HepG2 (cell line): Measurements from ENCODE around the gene ACTR1A. TPM values are rescaled to one million over a fixed set of nuclear protein-coding genes. Genes with fewer than 3 reads are reported as not detected.

Source experiments
- CBX1 ChIP-seq: IDR thresholded peaks from one replicate; pipeline ENCODE4 v1.6.1; 2016; ENCODE audit warnings: antibody characterized with exemption, low read depth
- ERF ChIP-seq: IDR thresholded peaks from 2 replicates; pipeline ENCODE4 v1.6.1; 2018; ENCODE audit warnings: missing biosample characterization, missing genetic modification reagents
- HOXA3 ChIP-seq: sonication (generic); formaldehyde crosslinking; IDR thresholded peaks from 2 replicates; pipeline ENCODE4 v1.5.0; 2020; ENCODE audit warnings: missing genetic modification reagents
- KAT8 ChIP-seq: IDR thresholded peaks from 2 replicates; pipeline ENCODE4 v1.6.1; 2016; ENCODE audit warnings: missing genetic modification reagents, missing compliant biosample characterization
- KDM1A ChIP-seq: IDR thresholded peaks from 2 replicates; pipeline ENCODE4 v1.6.1; 2016; ENCODE audit warnings: missing compliant biosample characterization
- KDM5B ChIP-seq: sonication (generic); formaldehyde crosslinking; IDR thresholded peaks from 2 replicates; pipeline ENCODE4 v1.4.0; 2020; ENCODE audit warnings: missing genetic modification reagents, mild to moderate bottlenecking, borderline replicate concordance
- NFE2L1 ChIP-seq: sonication (generic); formaldehyde crosslinking; IDR thresholded peaks from 2 replicates; pipeline ENCODE4 v1.4.0; 2020; ENCODE audit warnings: missing genetic modification reagents, mild to moderate bottlenecking, borderline replicate concordance
- NR2F2 ChIP-seq: IDR thresholded peaks from 2 replicates; pipeline ENCODE4 v1.6.1; 2012; ENCODE audit warnings: low read depth, inconsistent platforms, borderline replicate concordance
- RFX5 ChIP-seq: IDR thresholded peaks from 2 replicates; pipeline ENCODE4 v1.6.1; 2011; ENCODE audit warnings: low read depth, low read length, improper control_type of control experiment
- TBX3 ChIP-seq: fragments of 450-650 bp; IDR thresholded peaks from 2 replicates; pipeline ENCODE4 v1.6.1; 2017; ENCODE audit warnings: antibody characterized with exemption, mild to moderate bottlenecking, inconsistent platforms, borderline replicate concordance
- ZBTB7A ChIP-seq: sonication (generic); formaldehyde crosslinking; IDR thresholded peaks from 2 replicates; pipeline ENCODE4 v1.8.0; 2022; ENCODE audit warnings: mild to moderate bottlenecking, missing genetic modification reagents
- ZIK1 ChIP-seq: sonication (generic); formaldehyde crosslinking; IDR thresholded peaks from 2 replicates; pipeline ENCODE4 v1.5.0; 2020; ENCODE audit warnings: mild to moderate bottlenecking, low read depth, missing genetic modification reagents, borderline replicate concordance
- ZNF431 ChIP-seq: sonication (generic); formaldehyde crosslinking; IDR thresholded peaks from 2 replicates; pipeline ENCODE4 v1.9.0; 2022; ENCODE audit warnings: missing genetic modification reagents, low read depth, mild to moderate bottlenecking, borderline replicate concordance
- ZNF451 ChIP-seq: sonication (generic); formaldehyde crosslinking; IDR thresholded peaks from 2 replicates; pipeline ENCODE4 v1.5.0; 2020; ENCODE audit warnings: mild to moderate bottlenecking, missing genetic modification reagents
- ZNF777 ChIP-seq: sonication (generic); formaldehyde crosslinking; IDR thresholded peaks from 2 replicates; pipeline ENCODE4 v1.4.0; 2020; ENCODE audit warnings: missing genetic modification reagents
- ZNF792 ChIP-seq: IDR thresholded peaks from 2 replicates; pipeline ENCODE4 v1.6.1; 2016
- ZNF816 ChIP-seq: sonication (generic); formaldehyde crosslinking; IDR thresholded peaks from 2 replicates; pipeline ENCODE4 v1.8.0; 2022; ENCODE audit warnings: missing genetic modification reagents, mild to moderate bottlenecking, borderline replicate concordance
- ZNF839 ChIP-seq: sonication (generic); formaldehyde crosslinking; IDR thresholded peaks from 2 replicates; pipeline ENCODE4 v1.4.0; 2020; ENCODE audit warnings: missing genetic modification reagents, mild to moderate bottlenecking, borderline replicate concordance
- ZSCAN31 ChIP-seq: sonication (generic); formaldehyde crosslinking; IDR thresholded peaks from 2 replicates; pipeline ENCODE4 v1.5.0; 2020; ENCODE audit warnings: low read depth, mild to moderate bottlenecking, missing genetic modification reagents
- polyA plus RNA-seq, 8 experiments: library from polyadenylated mRNA; depleted of rRNA in 3 of 8; stranded (reverse) in 7 of 8; unstranded in 1 of 8; fragments of >200 nt; fragmentation: Illumina TruSeq in 4 of 8; extraction: Trizol in 4 of 8; gene quantifications; 2 replicates each; pipeline versions ENCODE4 v1.2.1 to v1.2.3, GENCODE V29; 2011 to 2016; ENCODE audit warnings: low read depth in 4 of 8, missing spikeins in 1 of 8, mixed read lengths in 1 of 8; ENCODE audit not compliant: insufficient read depth in 1 of 8
- total RNA-seq, 5 experiments: library from RNA; depleted of rRNA; stranded (reverse); fragments of >200 nt; fragmentation: Illumina TruSeq; extraction: Trizol; gene quantifications; 2 replicates each; pipeline ENCODE4 v1.2.3, GENCODE V29; 2016; ENCODE audit warnings: low read depth in 1 of 5
- TF ChIP-seq, protein P1 (sequence below), 2 experiments: sonication (generic) in 1 of 2; formaldehyde crosslinking in 1 of 2; IDR thresholded peaks; 2 replicates each; pipeline versions ENCODE4 v1.6.1 to v1.9.0; 2014 to 2022; ENCODE audit warnings: antibody characterized with exemption in 1 of 2, borderline replicate concordance in 1 of 2, inconsistent platforms in 1 of 2, low read depth in 1 of 2, missing genetic modification reagents in 1 of 2
- TF ChIP-seq, protein P2 (sequence below): sonication (generic); formaldehyde crosslinking; IDR thresholded peaks from 2 replicates; pipeline ENCODE4 v1.5.1; 2020; ENCODE audit warnings: mild to moderate bottlenecking, missing genetic modification reagents, borderline replicate concordance
- TF ChIP-seq, protein P3 (sequence below): sonication (generic); formaldehyde crosslinking; IDR thresholded peaks from 2 replicates; pipeline ENCODE4 v1.4.0; 2020; ENCODE audit warnings: missing genetic modification reagents, low read depth, mild to moderate bottlenecking, borderline replicate concordance

The ACTR1A gene
- total and polyA plus RNA-seq, 2 of the 13 experiments (the other 11 are each of a cell fraction or from before 2014, with no cell fraction given): 59.6 to 62.8 TPM

DNA sequence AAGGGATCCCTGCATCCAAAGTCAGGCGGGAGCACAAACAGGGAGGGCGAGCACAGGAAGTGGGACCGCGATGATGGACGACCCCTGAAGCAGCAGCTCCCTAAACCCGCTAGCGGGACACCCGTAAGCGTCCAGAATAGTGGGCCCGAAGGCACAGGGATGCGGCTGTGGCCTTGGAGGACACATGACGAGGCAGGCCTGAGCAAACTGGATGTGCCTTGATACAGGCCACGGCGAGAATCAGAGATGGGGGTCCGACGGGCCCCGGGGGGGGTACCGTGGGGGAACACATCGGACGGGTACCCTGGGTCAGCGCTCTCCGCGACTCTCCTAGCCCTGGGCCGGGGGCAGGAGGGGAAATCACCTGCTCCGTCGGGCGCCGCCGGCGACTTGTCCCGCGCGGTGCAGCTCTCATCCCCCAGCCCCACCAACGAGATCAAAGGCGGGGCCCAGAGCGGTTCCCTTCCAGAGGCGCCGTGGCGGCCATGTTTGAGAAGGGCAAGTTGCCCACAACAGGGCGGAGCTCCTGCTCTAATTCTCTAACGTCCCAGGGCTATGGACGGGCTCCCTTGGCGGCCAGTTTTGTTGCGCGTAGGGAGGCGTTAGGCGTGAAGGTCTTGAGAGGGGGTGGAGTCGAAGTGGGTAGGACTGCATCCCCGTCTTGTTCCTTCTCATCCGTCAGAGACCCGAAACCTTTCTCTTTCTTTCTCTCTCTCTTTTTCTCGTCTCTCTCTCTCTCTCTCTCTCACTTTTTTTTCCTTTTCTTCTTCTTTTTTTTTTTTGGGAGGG, 70.2 kb downstream of the ACTR1A start, which contains the start of gene CUEDC2 (continued):
- TF ChIP-seq ERF (CRISPR knock-in tag): peak; percentile 63
- TF ChIP-seq, protein P1, sequence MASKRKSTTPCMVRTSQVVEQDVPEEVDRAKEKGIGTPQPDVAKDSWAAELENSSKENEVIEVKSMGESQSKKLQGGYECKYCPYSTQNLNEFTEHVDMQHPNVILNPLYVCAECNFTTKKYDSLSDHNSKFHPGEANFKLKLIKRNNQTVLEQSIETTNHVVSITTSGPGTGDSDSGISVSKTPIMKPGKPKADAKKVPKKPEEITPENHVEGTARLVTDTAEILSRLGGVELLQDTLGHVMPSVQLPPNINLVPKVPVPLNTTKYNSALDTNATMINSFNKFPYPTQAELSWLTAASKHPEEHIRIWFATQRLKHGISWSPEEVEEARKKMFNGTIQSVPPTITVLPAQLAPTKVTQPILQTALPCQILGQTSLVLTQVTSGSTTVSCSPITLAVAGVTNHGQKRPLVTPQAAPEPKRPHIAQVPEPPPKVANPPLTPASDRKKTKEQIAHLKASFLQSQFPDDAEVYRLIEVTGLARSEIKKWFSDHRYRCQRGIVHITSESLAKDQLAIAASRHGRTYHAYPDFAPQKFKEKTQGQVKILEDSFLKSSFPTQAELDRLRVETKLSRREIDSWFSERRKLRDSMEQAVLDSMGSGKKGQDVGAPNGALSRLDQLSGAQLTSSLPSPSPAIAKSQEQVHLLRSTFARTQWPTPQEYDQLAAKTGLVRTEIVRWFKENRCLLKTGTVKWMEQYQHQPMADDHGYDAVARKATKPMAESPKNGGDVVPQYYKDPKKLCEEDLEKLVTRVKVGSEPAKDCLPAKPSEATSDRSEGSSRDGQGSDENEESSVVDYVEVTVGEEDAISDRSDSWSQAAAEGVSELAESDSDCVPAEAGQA (IDR thresholded peaks at IDR 0.05; ENCODE audit: low read depth): peak; percentile 96
- TF ChIP-seq, protein P1 (CRISPR knock-in tag; IDR thresholded peaks at IDR 0.05; ENCODE audit: borderline replicate concordance): no peak
- no peak for TF ChIP-seq KDM1A (CRISPR knock-in tag)
- peak; percentile 67; the same call in 1 of the 2 replicates for TF ChIP-seq ZNF792 (CRISPR knock-in tag)
- TF ChIP-seq ZNF451: 0 out of 2 replicates have a peak, but pooled peaks have one; percentile 30
- TF ChIP-seq, protein P2, sequence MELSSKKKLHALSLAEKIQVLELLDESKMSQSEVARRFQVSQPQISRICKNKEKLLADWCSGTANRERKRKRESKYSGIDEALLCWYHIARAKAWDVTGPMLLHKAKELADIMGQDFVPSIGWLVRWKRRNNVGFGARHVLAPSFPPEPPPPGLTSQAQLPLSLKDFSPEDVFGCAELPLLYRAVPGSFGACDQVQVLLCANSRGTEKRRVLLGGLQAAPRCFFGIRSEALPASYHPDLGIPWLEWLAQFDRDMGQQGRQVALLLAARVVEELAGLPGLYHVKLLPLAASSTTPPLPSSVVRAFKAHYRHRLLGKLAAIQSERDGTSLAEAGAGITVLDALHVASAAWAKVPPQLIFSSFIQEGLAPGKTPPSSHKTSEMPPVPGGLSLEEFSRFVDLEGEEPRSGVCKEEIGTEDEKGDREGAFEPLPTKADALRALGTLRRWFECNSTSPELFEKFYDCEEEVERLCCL (CRISPR knock-in tag): no peak
- no peak for TF ChIP-seq TBX3
- TF ChIP-seq NFE2L1: no peak
- no peak for TF ChIP-seq ZNF431 (CRISPR knock-in tag)
- TF ChIP-seq ZNF816 (CRISPR knock-in tag): no peak
- TF ChIP-seq NR2F2: no peak
- peak; percentile 78; the same call in 1 of the 2 replicates for TF ChIP-seq ZNF777 (CRISPR knock-in tag)
- peak; percentile 74; the same call in 1 of the 2 replicates for TF ChIP-seq ZIK1 (CRISPR knock-in tag)
- peak; percentile 85; the same call in 1 of the 2 replicates for TF ChIP-seq ZSCAN31 (CRISPR knock-in tag)
- TF ChIP-seq HOXA3 (CRISPR knock-in tag): peak; percentile 99
- peak; percentile 90 for TF ChIP-seq KAT8
- no peak for TF ChIP-seq ZNF839
- peak; percentile 72 for TF ChIP-seq ZBTB7A (CRISPR knock-in tag)
- TF ChIP-seq RFX5: no peak
- TF ChIP-seq, protein P3, sequence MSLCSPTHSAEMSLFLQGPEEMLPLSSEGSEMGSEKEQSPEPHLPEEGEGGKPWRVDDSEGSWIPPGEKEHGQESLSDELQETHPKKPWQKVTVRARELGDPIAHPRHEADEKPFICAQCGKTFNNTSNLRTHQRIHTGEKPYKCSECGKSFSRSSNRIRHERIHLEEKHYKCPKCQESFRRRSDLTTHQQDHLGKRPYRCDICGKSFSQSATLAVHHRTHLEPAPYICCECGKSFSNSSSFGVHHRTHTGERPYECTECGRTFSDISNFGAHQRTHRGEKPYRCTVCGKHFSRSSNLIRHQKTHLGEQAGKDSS (CRISPR knock-in tag): 0 out of 2 replicates have a peak, but pooled peaks have one; percentile 62
- peak; percentile 72 for TF ChIP-seq CBX1
- peak; percentile 86 for TF ChIP-seq KDM5B (CRISPR knock-in tag)
